ENCODE results near the gene HSP90AA1.

Gene HSP90AA1

GRCh38 chr14:102035914-102036313 is 50.9 kb downstream of the HSP90AA1 start:
- DNase-seq = no peak

DNA sequence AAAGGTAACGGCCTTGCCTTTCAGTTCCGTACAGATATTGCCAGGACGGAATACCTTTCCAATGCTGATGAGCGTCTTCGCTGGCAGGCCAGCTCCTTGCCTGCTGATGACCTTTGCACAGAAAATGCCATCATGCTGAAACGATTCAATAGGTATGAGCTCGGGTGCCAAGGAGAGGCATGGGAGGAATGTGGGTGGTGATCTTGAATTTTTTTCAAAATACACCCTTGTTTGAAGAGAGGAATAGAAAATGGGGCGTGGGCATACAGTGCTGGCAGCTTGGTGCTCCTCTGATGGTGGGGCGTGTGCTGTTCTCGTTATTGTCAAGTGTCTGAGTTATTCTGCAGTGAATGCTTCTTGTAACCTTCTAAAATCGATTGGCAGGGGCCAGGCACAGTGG is 52.5 kb downstream of the HSP90AA1 start:
- no peak for DNase-seq

GRCh38 chr14:102033241-102033640 is 53.6 kb downstream of the HSP90AA1 start:
- DNase-seq = no peak
